HG03575 (cell line): Measurements from ENCODE around the gene MAT2B.

Experiments used
- ATAC-seq: cut with Tn5 transposase; IDR thresholded peaks from one replicate; pipeline ENCODE4 v1.9.1; 2021; ENCODE audit not compliant: unreplicated experiment, insufficient number of reproducible peaks, low FRiP score; ENCODE audit errors: extremely low read depth

The MAT2B gene

GRCh38 chr5:163505368-163506094 is at the start of gene MAT2B:
Gene MAT2B, plus strand, starts transcription at chr5:163505619. Its CDS starts 68 bp downstream, at chr5:163505687.
- ATAC-seq = peak; percentile 83

- ATAC-seq = no peak
These were observed 49.3 kb upstream of the MAT2B start for GRCh38 chr5:163456029-163456589.

GRCh38 chr5:163456840-163457239 is 48.6 kb upstream of the MAT2B start:
- ATAC-seq = no peak

- ATAC-seq = no peak
These were observed 46.5 kb upstream of the MAT2B start for GRCh38 chr5:163458778-163459385.

- ATAC-seq = no peak
These were observed 46.0 kb upstream of the MAT2B start for GRCh38 chr5:163459462-163459818.

- peak; percentile 59 for ATAC-seq
These were observed 45.4 kb upstream of the MAT2B start, which contains the start of gene NUDCD2 for GRCh38 chr5:163459819-163460561. Gene NUDCD2, minus strand, starts transcription at chr5:163460102. Its CDS starts 52 bp downstream, at chr5:163460050.

- ATAC-seq = no peak
These were observed 44.8 kb upstream of the MAT2B start, which contains the start of gene HMMR for GRCh38 chr5:163460562-163461171. Gene HMMR, plus strand, starts transcription at chr5:163460632. Its CDS starts 61 bp downstream, at chr5:163460693.

- no peak for ATAC-seq
These were observed 42.4 kb upstream of the MAT2B start for GRCh38 chr5:163463063-163463435.

GRCh38 chr5:163467682-163468081 is 37.7 kb upstream of the MAT2B start:
- ATAC-seq = no peak

GRCh38 chr5:163473635-163474243 is 31.7 kb upstream of the MAT2B start:
- ATAC-seq = peak; percentile 83

- ATAC-seq = no peak
These were observed 30.0 kb upstream of the MAT2B start for GRCh38 chr5:163475411-163475810.

- ATAC-seq = no peak
These were observed 27.1 kb upstream of the MAT2B start for GRCh38 chr5:163478126-163478981.

- no peak for ATAC-seq
These were observed 26.5 kb upstream of the MAT2B start for GRCh38 chr5:163478982-163479271.

- ATAC-seq = no peak
These were observed 16.2 kb upstream of the MAT2B start for GRCh38 chr5:163489055-163489744.

GRCh38 chr5:163489745-163490075 is 15.7 kb upstream of the MAT2B start:
- ATAC-seq = no peak

GRCh38 chr5:163496286-163496685 is 9.1 kb upstream of the MAT2B start:
- ATAC-seq = no peak

- no peak for ATAC-seq
These were observed 8.1 kb upstream of the MAT2B start for GRCh38 chr5:163497315-163497714.

GRCh38 chr5:163498886-163499285 is 6.5 kb upstream of the MAT2B start:
- ATAC-seq = no peak
